A673 (cell line): ENCODE measurements around the gene TRIM25. TPM values are rescaled to one million over a fixed set of nuclear protein-coding genes. Genes with fewer than 3 reads are reported as not detected.

ENCODE experiments used
- BruUV-seq: library from RNA; stranded (reverse); fragments of 400-500 nt; replicated peaks from 2 replicates; lab custom pipeline; 2021; lab: Mats Ljungman, UMichigan
- CTCF ChIA-PET: fragments of 300-600 bp; sonication (Branson Sonifier 250); formaldehyde crosslinking; loops from one replicate; lab custom pipeline; 2022; ENCODE audit warnings: antibody characterized with exemption; lab: Charles Lee
- POLR2A ChIA-PET: fragments of 300-600 bp; sonication (Branson Sonifier 250); formaldehyde crosslinking; loops from one replicate; lab custom pipeline; 2022; ENCODE audit warnings: antibody characterized with exemption; ENCODE audit not compliant: low non-redundant PET; lab: Charles Lee
- DNase-seq: peaks from one replicate; pipeline ENCODE4 v3.0.0-alpha.2; 2015; ENCODE audit warnings: low spot score
- H3K27ac ChIP-seq: fragments of 200-600 bp; sonication (generic); 2 replicates; pipeline ENCODE4 v1.5.1; 2016; ENCODE audit warnings: mixed run types, low read depth, mild to moderate bottlenecking, mixed read lengths, antibody characterized with exemption, low read length; ENCODE audit not compliant: poor library complexity, severe bottlenecking
- H3K27me3 ChIP-seq: fragments of 200-600 bp; sonication (generic); replicated peaks from 2 replicates; pipeline ENCODE4 v1.6.1; 2017; ENCODE audit warnings: mixed run types, low read depth, mild to moderate bottlenecking, mixed read lengths, antibody characterized with exemption, low read length; ENCODE audit not compliant: insufficient read depth, poor library complexity
- H3K36me3 ChIP-seq: fragments of 200-600 bp; sonication (generic); 2 replicates; pipeline ENCODE4 v1.6.1; 2016; ENCODE audit warnings: mixed run types, mild to moderate bottlenecking, mixed read lengths, antibody characterized with exemption, low read length; ENCODE audit not compliant: insufficient read depth, poor library complexity, severe bottlenecking
- H3K4me1 ChIP-seq: fragments of 200-600 bp; sonication (generic); 2 replicates; pipeline ENCODE4 v1.6.1; 2017; ENCODE audit warnings: mixed run types, mild to moderate bottlenecking, mixed read lengths, antibody characterized with exemption, low read length; ENCODE audit not compliant: insufficient read depth, poor library complexity, severe bottlenecking
- H3K4me3 ChIP-seq: fragments of 200-600 bp; sonication (generic); 2 replicates; pipeline ENCODE4 v1.5.1; 2016; ENCODE audit warnings: low read depth, mixed run types, mild to moderate bottlenecking, mixed read lengths, low read length; ENCODE audit not compliant: poor library complexity, severe bottlenecking
- H3K9me3 ChIP-seq: fragments of 200-600 bp; sonication (generic); 2 replicates; pipeline ENCODE4 v1.6.1; 2016; ENCODE audit warnings: mixed run types, low read depth, mild to moderate bottlenecking, mixed read lengths, antibody characterized with exemption, low read length; ENCODE audit not compliant: poor library complexity, severe bottlenecking
- EZH2 ChIP-seq: fragments of 200-600 bp; sonication (generic); IDR thresholded peaks from 2 replicates; pipeline ENCODE4 v1.6.1; 2017; ENCODE audit warnings: borderline replicate concordance, low read depth, mild to moderate bottlenecking, mixed read lengths, antibody characterized with exemption, low read length; ENCODE audit not compliant: poor library complexity, severe bottlenecking
- intact Hi-C: fragments of 100-400 bp; cut with micrococcal nuclease; formaldehyde crosslinking; loops from one replicate; pipeline ENCODE4 v1.10.0; 2022; ENCODE audit not compliant: unreplicated experiment
- total RNA-seq: library from RNA; stranded (reverse); gene quantifications from 2 replicates; pipeline ENCODE4 v1.2.3, GENCODE V29; 2021
- TF ChIP-seq, protein P1 (sequence below): fragments of 300-800, 200-600 bp; sonication (generic); conservative IDR thresholded peaks from 2 replicates; pipeline ENCODE4 v1.5.1; 2017; ENCODE audit warnings: low read depth, mild to moderate bottlenecking, antibody characterized with exemption, low read length, moderate library complexity, mixed read lengths

Gene TRIM25
- total RNA-seq, 1 experiment from 2014 or later, result 58.0 TPM

DNA sequence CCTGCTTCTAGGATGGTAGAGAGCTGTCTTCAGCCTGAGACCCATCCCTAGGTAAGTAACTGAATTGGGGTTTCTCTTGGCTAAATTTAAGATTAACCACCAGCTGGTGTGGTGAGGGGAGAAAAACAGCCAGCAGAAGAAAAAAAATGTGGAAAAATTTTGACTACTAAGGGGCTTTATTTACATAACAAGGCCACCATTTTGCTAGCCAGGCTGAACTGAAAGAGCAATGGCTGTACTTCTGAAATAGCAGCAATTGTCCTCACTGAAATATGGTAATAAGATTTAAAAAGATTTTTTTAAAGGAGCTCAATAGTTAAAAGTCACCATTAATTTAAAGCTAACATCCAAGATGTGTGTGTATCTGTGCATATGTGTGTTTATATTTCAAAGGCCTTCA lies 12.4 kb upstream of the TRIM25 start:
- no TSS peak for BruUV-seq
- TF ChIP-seq, protein P1, sequence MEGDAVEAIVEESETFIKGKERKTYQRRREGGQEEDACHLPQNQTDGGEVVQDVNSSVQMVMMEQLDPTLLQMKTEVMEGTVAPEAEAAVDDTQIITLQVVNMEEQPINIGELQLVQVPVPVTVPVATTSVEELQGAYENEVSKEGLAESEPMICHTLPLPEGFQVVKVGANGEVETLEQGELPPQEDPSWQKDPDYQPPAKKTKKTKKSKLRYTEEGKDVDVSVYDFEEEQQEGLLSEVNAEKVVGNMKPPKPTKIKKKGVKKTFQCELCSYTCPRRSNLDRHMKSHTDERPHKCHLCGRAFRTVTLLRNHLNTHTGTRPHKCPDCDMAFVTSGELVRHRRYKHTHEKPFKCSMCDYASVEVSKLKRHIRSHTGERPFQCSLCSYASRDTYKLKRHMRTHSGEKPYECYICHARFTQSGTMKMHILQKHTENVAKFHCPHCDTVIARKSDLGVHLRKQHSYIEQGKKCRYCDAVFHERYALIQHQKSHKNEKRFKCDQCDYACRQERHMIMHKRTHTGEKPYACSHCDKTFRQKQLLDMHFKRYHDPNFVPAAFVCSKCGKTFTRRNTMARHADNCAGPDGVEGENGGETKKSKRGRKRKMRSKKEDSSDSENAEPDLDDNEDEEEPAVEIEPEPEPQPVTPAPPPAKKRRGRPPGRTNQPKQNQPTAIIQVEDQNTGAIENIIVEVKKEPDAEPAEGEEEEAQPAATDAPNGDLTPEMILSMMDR, result no peak
- no peak for TF ChIP-seq EZH2
- ChIA-PET POLR2A (no interaction called here), CTCF (no interaction called here)
- no peaks in the 10 kb centered on the region for H3K27me3 ChIP-seq
- intact Hi-C loops, result no loop called here
- H3K9me3 ChIP-seq, result peaks cover 10% of the 10 kb centered on the region
- no peak overlapping the region for H3K4me3 ChIP-seq
- no peak for DNase-seq
- H3K4me1 ChIP-seq, result no peaks in the 10 kb centered on the region
- H3K36me3 ChIP-seq, result no peaks in the 10 kb centered on the region
- H3K27ac ChIP-seq, result no peak overlapping the region

GRCh38 chr17:56925088-56925487 lies 11.2 kb upstream of the TRIM25 start:
- peaks cover 10% of the 10 kb centered on the region for H3K9me3 ChIP-seq
- TF ChIP-seq, protein P1, result no peak
- TF ChIP-seq EZH2, result no peak
- no peaks in the 10 kb centered on the region for H3K4me1 ChIP-seq
- no peaks in the 10 kb centered on the region for H3K36me3 ChIP-seq
- CTCF ChIA-PET, result no interaction called here
- POLR2A ChIA-PET, result no interaction called here
- no peak overlapping the region for H3K4me3 ChIP-seq
- no peak for DNase-seq
- BruUV-seq, result no TSS peak
- H3K27ac ChIP-seq, result no peak overlapping the region
- intact Hi-C loops, result no loop called here
- no peaks in the 10 kb centered on the region for H3K27me3 ChIP-seq

- DNase-seq, result no peak
- no peaks in the 10 kb centered on the region for H3K27me3 ChIP-seq
- intact Hi-C loops, result no loop called here
- ChIA-PET CTCF (interaction anchor here (0.6 kb wide), 1 partner anchor 52 kb away, joined by 4 read pairs; no protein-coding TSS in a partner anchor), POLR2A (no interaction called here)
- H3K4me1 ChIP-seq, result no peaks in the 10 kb centered on the region
- BruUV-seq, result no TSS peak
- H3K4me3 ChIP-seq, result no peak overlapping the region
- no peaks in the 10 kb centered on the region for H3K36me3 ChIP-seq
- H3K27ac ChIP-seq, result no peak overlapping the region
- peaks cover 8% of the 10 kb centered on the region for H3K9me3 ChIP-seq
- TF ChIP-seq, protein P1, result no peak
- TF ChIP-seq EZH2, result no peak
Observed at GRCh38 chr17:56919717-56920116, 5.9 kb upstream of the TRIM25 start.
